Astrocyte of the cerebellum (primary cell): ENCODE results near the gene C3orf52.

Source experiments
- DNase-seq: peaks from one replicate; pipeline ENCODE4 v3.0.0-alpha.2; 2011; ENCODE audit warnings: low read depth
- H3K4me3 ChIP-seq: 2 replicates; pipeline ENCODE4 v1.5.1; 2011; ENCODE audit warnings: mild to moderate bottlenecking, low read depth, low read length, moderate library complexity
- CTCF ChIP-seq: IDR thresholded peaks from 2 replicates; pipeline ENCODE4 v1.5.1; 2012; ENCODE audit warnings: low read length, low read depth, moderate library complexity, mild to moderate bottlenecking; ENCODE audit errors: missing control alignments
- in situ Hi-C: cut with HindIII; loops from 2 replicates; pipeline ENCODE4 v1.10.0; 2017; ENCODE audit warnings: low sequenced_read_pairs

C3orf52 gene

DNA sequence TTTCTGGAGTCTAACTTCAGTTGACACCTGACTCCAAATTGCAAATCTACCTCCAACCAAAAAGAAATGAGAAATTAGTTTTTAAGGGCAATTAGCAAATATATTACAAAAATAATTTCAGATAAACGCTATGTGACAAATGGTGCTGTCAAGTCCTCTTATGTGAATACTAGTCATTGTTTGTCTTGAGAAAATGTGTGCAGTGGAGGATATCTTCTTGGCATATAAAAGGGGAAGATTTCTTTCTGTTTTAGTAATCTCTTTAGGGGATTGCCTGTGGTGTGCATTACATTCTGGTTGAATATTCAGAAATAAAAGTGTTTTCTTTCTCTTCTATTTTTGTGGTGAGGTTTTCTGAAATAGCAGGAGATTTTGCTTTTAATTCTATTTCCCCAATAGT, 49.9 kb downstream of the C3orf52 start:
- in situ Hi-C loops: no loop called here
- DNase-seq: no peak
- TF ChIP-seq CTCF: no peak
- H3K4me3 ChIP-seq: no peak overlapping the region

DNA sequence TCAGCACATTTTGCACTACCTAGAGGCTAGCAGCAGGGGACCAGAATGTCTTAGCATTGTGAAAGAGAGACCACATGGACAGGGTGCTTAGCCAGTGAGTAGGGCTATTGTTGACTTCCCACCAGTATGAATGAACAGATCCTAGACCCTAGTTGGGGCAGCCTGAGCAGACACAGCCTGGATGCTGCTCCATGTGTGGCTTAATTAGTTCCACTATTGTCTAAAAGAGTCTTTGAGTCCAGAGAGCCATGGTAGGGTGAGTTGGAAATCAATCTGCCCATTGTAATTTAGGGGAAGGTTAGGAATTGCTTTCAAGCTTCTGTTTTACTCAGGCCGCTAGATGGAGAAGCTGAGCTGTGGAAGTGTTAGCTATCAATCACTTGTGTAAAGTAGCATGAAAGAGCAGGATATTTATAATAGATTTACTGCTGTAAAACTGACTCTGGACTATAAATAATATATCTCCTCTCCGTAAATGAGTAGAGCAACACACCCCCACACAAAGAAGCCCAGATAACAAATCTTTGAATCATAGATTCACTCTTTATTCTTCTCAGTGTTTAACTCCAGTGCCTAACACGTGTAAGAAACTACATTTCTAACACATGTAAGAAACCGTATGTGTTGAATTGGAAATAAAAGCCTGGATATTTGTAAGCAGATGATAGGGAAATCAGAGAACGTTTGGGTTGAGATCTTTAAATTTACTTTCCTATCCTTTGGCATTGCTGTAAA, 50.9 kb downstream of the C3orf52 start:
- DNase-seq: peak; percentile 8
- no peak overlapping the region for H3K4me3 ChIP-seq
- in situ Hi-C loops: no loop called here
- TF ChIP-seq CTCF: peak; percentile 65

DNA sequence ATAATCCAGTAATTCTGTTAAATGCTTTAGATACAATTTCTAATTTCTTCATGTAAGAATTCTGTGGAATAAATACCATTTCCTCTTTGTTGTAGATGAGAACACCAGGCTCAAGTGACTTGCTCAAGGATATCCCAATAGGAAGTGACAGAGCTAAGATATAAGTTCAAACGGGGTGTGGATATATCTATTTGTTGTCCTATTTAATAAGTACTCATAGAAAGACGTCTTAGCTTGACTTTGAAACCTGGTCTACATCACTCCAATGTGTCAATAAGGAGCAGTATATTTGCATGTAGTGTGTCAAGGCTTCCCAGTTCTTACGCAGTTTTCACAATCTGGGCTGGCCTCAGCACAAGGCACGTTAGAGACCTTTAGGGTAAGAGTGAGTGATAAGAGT, 51.6 kb downstream of the C3orf52 start:
- TF ChIP-seq CTCF: no peak
- in situ Hi-C loops: no loop called here
- no peak for DNase-seq
- H3K4me3 ChIP-seq: no peak overlapping the region

DNA sequence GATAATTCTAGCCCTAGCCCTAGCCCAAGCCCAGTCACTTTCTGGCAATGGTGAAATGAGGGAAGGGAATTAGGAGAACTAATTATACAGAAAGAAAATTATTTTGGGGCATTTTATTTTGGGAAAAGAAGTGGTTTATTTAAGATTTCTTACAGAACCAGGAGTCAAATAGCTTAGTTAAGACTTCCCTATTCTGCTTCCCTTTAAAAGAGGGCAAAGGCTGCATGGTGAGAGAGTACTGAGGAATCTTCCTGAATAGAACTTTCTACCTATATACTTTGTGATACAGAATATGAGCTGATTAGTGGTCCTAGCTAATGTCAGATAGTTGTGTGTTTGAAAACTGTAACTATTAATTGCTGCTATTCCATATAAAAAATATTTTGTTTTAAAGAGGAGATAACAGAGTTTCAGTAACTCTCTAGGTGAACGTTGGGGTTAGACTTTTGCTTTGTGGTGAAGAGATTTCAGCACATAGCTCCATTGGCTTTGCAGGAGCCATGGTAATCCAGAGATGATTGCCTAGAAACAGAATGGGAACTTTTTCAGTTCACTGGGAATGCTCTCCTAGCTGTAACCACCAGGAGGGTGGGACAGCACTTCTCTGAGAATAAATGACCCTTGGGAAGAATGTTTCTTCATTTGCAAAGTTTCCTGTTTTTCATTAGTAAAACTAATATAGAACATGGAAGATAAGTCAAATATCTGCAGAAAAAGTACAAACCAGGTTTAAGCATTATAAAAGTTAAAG, 52.2 kb downstream of the C3orf52 start:
- no peak for DNase-seq
- H3K4me3 ChIP-seq: no peak overlapping the region
- in situ Hi-C loops: no loop called here
- TF ChIP-seq CTCF: no peak

GRCh38 chr3:112140584-112140983, 54.4 kb downstream of the C3orf52 start:
- H3K4me3 ChIP-seq: no peak overlapping the region
- TF ChIP-seq CTCF: no peak
- in situ Hi-C loops: no loop called here
- no peak for DNase-seq

DNA sequence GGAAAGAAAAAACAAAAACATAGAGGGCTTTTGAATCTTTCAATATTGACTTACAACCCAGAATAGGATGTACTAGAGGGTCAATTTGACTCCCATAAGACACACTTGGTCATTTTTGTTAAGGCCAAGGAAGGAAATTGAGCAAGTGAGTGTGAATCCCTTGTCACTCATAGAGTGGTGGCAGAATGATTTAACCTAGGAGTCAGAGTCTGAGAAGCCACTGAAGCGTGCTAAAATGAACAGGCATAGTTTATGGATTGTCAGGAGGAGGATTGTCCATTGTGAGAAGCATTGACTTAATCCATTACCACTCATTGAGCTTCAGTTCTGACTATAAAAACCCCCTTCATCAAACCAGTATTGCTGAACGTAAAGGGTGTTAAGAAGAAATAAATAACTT, 55.1 kb downstream of the C3orf52 start:
- TF ChIP-seq CTCF: no peak
- in situ Hi-C loops: no loop called here
- no peak for DNase-seq
- H3K4me3 ChIP-seq: no peak overlapping the region
